ENCODE measurements around the gene MYO18A. TPM values are rescaled to one million over a fixed set of nuclear protein-coding genes. Genes with fewer than 3 reads are reported as not detected.

MYO18A gene
- total and polyA plus RNA-seq, 2 of the 4 experiments (the other 2 are of a cell fraction): 22.4 to 39.1 TPM

- no peak for TF ChIP-seq RFX5 (IDR thresholded peaks at IDR 0.05; ENCODE audit: low read depth, low read length)
- TF ChIP-seq SMC3 (IDR thresholded peaks at IDR 0.05; ENCODE audit: low read depth, low read length): no peak
- no peak for TF ChIP-seq RCOR1 (IDR thresholded peaks at IDR 0.05; ENCODE audit: insufficient replicate concordance, low read length)
- TF ChIP-seq, protein P1, sequence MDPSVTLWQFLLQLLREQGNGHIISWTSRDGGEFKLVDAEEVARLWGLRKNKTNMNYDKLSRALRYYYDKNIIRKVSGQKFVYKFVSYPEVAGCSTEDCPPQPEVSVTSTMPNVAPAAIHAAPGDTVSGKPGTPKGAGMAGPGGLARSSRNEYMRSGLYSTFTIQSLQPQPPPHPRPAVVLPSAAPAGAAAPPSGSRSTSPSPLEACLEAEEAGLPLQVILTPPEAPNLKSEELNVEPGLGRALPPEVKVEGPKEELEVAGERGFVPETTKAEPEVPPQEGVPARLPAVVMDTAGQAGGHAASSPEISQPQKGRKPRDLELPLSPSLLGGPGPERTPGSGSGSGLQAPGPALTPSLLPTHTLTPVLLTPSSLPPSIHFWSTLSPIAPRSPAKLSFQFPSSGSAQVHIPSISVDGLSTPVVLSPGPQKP (IDR thresholded peaks at IDR 0.05; ENCODE audit: borderline replicate concordance, low read depth, low read length): no peak
- no peak for TF ChIP-seq POLR2A (IDR thresholded peaks at IDR 0.05; ENCODE audit: low read depth, low read length)
- no peaks in the 10 kb centered on the region for H3K27me3 ChIP-seq (ENCODE audit: control insufficient read depth, insufficient read depth, low read length)
- no peak overlapping the region for H2AFZ ChIP-seq (replicated peaks; ENCODE audit: low read length, poor library complexity)
- no peak overlapping the region for H3K23ac ChIP-seq (ENCODE audit: low read depth, low read length)
- no peak overlapping the region for H2BK15ac ChIP-seq (ENCODE audit: low read depth, low read length)
- POLR2A ChIA-PET (ENCODE audit: unreplicated experiment): no interaction called here
- H2BK5ac ChIP-seq (ENCODE audit: low read depth, low read length, poor library complexity, severe bottlenecking): no peak overlapping the region
- no peaks in the 10 kb centered on the region; the same call in 1 of the 2 replicates for H3K9me1 ChIP-seq (ENCODE audit: insufficient read depth, low read length)
- no peak overlapping the region for H2BK120ac ChIP-seq (ENCODE audit: low read depth, low read length)
- no peak overlapping the region for H4K5ac ChIP-seq (ENCODE audit: low read depth, low read length)
- H3K4ac ChIP-seq (ENCODE audit: low read depth, low read length): no peak overlapping the region
- H3K4me2 ChIP-seq (ENCODE audit: low read depth, low read length): no peak overlapping the region
- in situ Hi-C loops (cut with MboI; ENCODE audit: low sequenced_read_pairs): no loop called here
- no peak overlapping the region for H3K27ac ChIP-seq (ENCODE audit: insufficient read depth, low read length)
- H3K79me1 ChIP-seq (ENCODE audit: low read depth in 1 of 2, low read length in 2 of 2): peaks cover 32 to 50% of the 10 kb centered on the region in 2 experiments
- H2AK9ac ChIP-seq (replicated peaks; ENCODE audit: low read depth, low read length, poor library complexity): no peak overlapping the region
- H3K4me3 ChIP-seq (ENCODE audit: insufficient read depth, low read depth, low read length): no peak overlapping the region
- H4K20me1 ChIP-seq (ENCODE audit: insufficient read depth, low read length): 0 out of 2 replicates have a peak, but pooled peaks cover 3% of the 10 kb centered on the region
- no peak for ATAC-seq (ENCODE audit: low read depth)
- H4K91ac ChIP-seq (ENCODE audit: insufficient read depth, low read depth, low read length): no peak overlapping the region
- dilution Hi-C loops (cut with HindIII; ENCODE audit: low sequenced_read_pairs, unreplicated experiment): no loop called here
- no peak overlapping the region for H3K56ac ChIP-seq (ENCODE audit: extremely low read depth, insufficient read depth, low read length)
- H3K9me3 ChIP-seq (ENCODE audit: control insufficient read depth, insufficient read depth, low read length): no peaks in the 10 kb centered on the region
- intact Hi-C loops (cut with micrococcal nuclease): no loop called here
- peaks cover 22% of the 10 kb centered on the region for H3K4me1 ChIP-seq (ENCODE audit: control insufficient read depth, insufficient read depth, low read length)
- H3K36me3 ChIP-seq (ENCODE audit: control insufficient read depth, insufficient read depth, low read length): no peaks in the 10 kb centered on the region
- no CpG with 5 or more reads among the region's 6 CpGs for WGBS, 2 experiments (ENCODE audit: extremely low coverage in 2 of 2, insufficient read length in 1 of 2)
- H3K9ac ChIP-seq (ENCODE audit: low read depth, low read length): no peak overlapping the region
- no peak overlapping the region for H3K18ac ChIP-seq (ENCODE audit: low read depth, low read length)
- no peak overlapping the region for H4K8ac ChIP-seq (ENCODE audit: low read depth in 2 of 2, low read length in 2 of 2)
- no peak overlapping the region; the same call in 1 of the 2 replicates for H2BK20ac ChIP-seq (ENCODE audit: low read depth, low read length)
- no peak overlapping the region for H2AK5ac ChIP-seq (ENCODE audit: low read depth, low read length)
- CTCF ChIA-PET: interaction anchor here (0.6 kb wide), 1 partner anchor 442 kb away, joined by 3 read pairs; no protein-coding TSS in a partner anchor
- no peak overlapping the region for H3K14ac ChIP-seq (replicated peaks; ENCODE audit: low read depth, low read length)
- BruUV-seq (replicated peaks): no TSS peak
- DNase-seq: no peak
Measured at GRCh38 chr17:29175349-29175748, 4.8 kb downstream of the MYO18A start.

Measured in IMR-90 (cell line).